ENCODE measurements around the gene CREB3L2. TPM values are rescaled to one million over a fixed set of nuclear protein-coding genes. Genes with fewer than 3 reads are reported as not detected.

Gene CREB3L2
- polyA plus RNA-seq, 1 of the 3 experiments (the other 2 are of a cell fraction): 22.9 TPM

- TF ChIP-seq EZH2phosphoT487 (IDR thresholded peaks at IDR 0.05; ENCODE audit: borderline replicate concordance, low read depth): no peak
Measured at GRCh38 chr7:137846827-137847567, 154.9 kb downstream of the CREB3L2 start, which contains the start of gene DGKI (continued).

- peak overlapping the region; percentile 45; the same call in 1 of the 2 replicates for H3K9ac ChIP-seq
- peaks cover 31% of the 10 kb centered on the region for H3F3A ChIP-seq (replicated peaks; ENCODE audit: insufficient read depth)
- peak overlapping the region; percentile 44; the same call in 1 of the 2 replicates for H2AFZ ChIP-seq (ENCODE audit: low read depth)
- WGBS (ENCODE audit: low lambda C conversion rate): 9% methylated on average over 4 of the region's 47 CpGs
- no peaks in the 10 kb centered on the region for H4K20me1 ChIP-seq (ENCODE audit: insufficient read depth)
- ChIA-PET CTCF (interaction anchor here (0.7 to 4.2 kb wide), 10 partner anchors 12 to 239 kb away, joined by 3 to 27 read pairs (median 3); no protein-coding TSS in a partner anchor), POLR2A (interaction anchor here (1.3 to 2.2 kb wide), 5 partner anchors 25 to 190 kb away, joined by 4 to 14 read pairs (median 6); partner anchors contain the start of gene CREB3L2)
- H3K4me3 ChIP-seq (ENCODE audit: low read depth in 2 of 2, low read length in 1 of 2): peak overlapping the region; percentile 72 to 82; a peak in 3 of 4 replicates
- H3K9me2 ChIP-seq: no peaks in the 10 kb centered on the region
- peaks cover 0 to under 1% of the 10 kb centered on the region in 2 experiments for H3K36me3 ChIP-seq (replicated peaks in 1 of 2; ENCODE audit: control insufficient read depth in 1 of 2, insufficient read depth in 2 of 2, low read length in 1 of 2)
- H3K4me2 ChIP-seq: peak overlapping the region; percentile 78
- H3K79me2 ChIP-seq (ENCODE audit: insufficient read depth): peaks cover 31% of the 10 kb centered on the region
- DNase-seq: no peak
- H3K27me3 ChIP-seq (ENCODE audit: insufficient read depth): no peaks in the 10 kb centered on the region
- peak overlapping the region in 1 of 2 experiments; percentile 60; a peak in 2 of 4 replicates for H3K27ac ChIP-seq (ENCODE audit: low read depth in 2 of 2, low read length in 1 of 2)
- H3K9me3 ChIP-seq: no peaks in the 10 kb centered on the region
- peaks cover 14 to 34% of the 10 kb centered on the region in 2 experiments; a peak in 3 of 4 replicates for H3K4me1 ChIP-seq (ENCODE audit: control insufficient read depth in 1 of 2, insufficient read depth in 2 of 2, low read depth in 1 of 2, low read length in 1 of 2)
- TF ChIP-seq FOXJ3 (CRISPR knock-in tag; IDR thresholded peaks at IDR 0.05) (no peak), JUND (IDR thresholded peaks at IDR 0.05) (no peak), RXRA (IDR thresholded peaks at IDR 0.05; ENCODE audit: borderline replicate concordance, low read depth) (no peak), USF2 (IDR thresholded peaks at IDR 0.05; ENCODE audit: borderline replicate concordance, low read depth, low read length) (no peak), CHD2 (IDR thresholded peaks at IDR 0.05; ENCODE audit: low read length, partially characterized antibody) (no peak), USF1 (IDR thresholded peaks at IDR 0.05; ENCODE audit: borderline replicate concordance, low read depth) (no peak), MEF2A (IDR thresholded peaks at IDR 0.05; ENCODE audit: borderline replicate concordance, low read depth) (no peak), IRF3 (IDR thresholded peaks at IDR 0.05; ENCODE audit: low read depth, low read length) (no peak), NFIC (IDR thresholded peaks at IDR 0.05; ENCODE audit: borderline replicate concordance) (no peak), GABPA (IDR thresholded peaks at IDR 0.05; ENCODE audit: low read depth) (no peak), SIN3A (IDR thresholded peaks at IDR 0.05; ENCODE audit: borderline replicate concordance, low read depth, low read length) (no peak), ELF1 (IDR thresholded peaks at IDR 0.05) (no peak), TCF12 (IDR thresholded peaks at IDR 0.05) (no peak), SMC3 (IDR thresholded peaks at IDR 0.05; ENCODE audit: low read depth, low read length) (no peak), YY1 (IDR thresholded peaks at IDR 0.05; ENCODE audit: low read depth) (no peak), NRF1 (IDR thresholded peaks at IDR 0.05; ENCODE audit: low read depth, low read length) (no peak), FOXM1 (IDR thresholded peaks at IDR 0.05; ENCODE audit: low read depth) (no peak), TEAD4 (IDR thresholded peaks at IDR 0.05; ENCODE audit: borderline replicate concordance, insufficient read depth) (no peak)
Measured at GRCh38 chr7:137846549-137846826, 155.4 kb downstream of the CREB3L2 start.

Measured in SK-N-SH (cell line).